NCI-H2171 treated with DMSO at 0.1 percent for 48 hours (cell line): ENCODE data around the gene DPP10.

Experiments used
- DNase-seq: peaks from one replicate; lab custom pipeline; 2025; lab: John Stamatoyannopoulos, UW

DPP10 gene

DNA sequence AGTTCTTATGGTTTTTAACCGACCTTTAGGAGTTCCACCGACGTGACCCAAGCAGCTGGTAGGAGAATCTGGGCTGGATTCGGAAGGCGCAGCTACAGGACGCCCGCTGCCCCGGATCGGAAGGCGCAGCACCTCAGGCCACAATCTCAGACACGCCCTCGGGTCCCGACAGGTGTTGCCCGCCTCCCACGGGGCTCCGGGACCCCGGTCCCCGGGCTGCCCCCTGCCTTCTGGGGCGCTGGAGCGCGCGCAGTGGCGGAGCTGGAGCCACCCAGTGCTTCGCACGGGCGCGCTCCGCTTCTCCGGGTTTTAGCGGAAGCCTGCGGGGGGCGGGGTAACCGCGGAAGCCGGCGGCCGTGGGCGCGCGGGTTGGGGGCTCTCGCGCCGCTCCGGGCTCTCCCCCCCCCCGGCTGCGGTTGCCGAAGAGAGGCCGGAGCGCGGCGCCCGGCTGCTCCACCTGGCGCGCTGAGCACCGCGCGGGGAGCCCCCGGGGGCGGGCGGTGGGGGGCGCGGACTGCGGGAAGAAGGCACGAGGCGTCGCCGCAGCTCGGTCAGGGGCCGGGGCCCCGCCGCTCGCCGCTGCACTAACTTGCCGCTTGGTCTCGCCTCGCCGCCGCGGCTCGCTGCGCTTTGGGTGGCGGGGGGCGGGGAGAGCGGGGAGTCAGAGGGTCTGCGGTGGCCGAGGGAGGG is 718.8 kb downstream of the DPP10 start:
- DNase-seq, result peak; percentile 5

DNA sequence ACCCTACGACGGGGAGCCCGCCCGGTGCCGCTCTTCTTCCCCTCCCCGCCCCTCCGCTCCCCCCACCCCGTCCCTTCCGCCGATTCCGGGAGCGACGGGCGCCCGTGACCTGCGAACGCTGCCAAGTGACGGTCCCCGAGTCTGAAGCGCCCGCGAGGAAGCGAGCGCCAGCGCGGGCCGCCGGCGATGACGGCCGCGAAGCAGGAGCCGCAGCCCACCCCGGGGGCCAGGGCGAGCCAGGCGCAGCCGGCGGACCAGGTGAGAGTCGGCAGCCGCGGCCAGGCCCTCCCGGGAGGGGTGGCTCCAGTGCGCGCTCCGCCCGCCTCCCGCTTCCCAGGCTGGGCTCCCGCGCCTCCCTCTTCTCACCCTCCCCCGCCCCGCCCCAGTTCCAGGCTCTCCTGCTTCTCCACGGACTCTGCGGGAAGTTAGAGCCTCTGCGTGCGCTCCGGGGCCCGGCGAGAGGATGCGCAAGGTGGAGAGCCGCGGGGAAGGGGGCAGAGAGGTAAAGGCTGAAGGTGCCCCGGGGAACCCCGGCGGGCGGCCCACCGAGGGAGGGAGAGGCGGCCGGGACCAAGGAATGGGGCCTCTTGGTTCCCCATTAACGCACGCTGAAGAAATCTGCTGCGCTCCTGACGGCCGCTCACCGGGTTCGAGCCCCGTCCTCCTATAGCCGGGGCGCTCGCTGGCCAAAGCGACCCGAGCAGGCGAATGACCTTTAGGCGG is 719.5 kb downstream of the DPP10 start:
- DNase-seq, result no peak

DNA sequence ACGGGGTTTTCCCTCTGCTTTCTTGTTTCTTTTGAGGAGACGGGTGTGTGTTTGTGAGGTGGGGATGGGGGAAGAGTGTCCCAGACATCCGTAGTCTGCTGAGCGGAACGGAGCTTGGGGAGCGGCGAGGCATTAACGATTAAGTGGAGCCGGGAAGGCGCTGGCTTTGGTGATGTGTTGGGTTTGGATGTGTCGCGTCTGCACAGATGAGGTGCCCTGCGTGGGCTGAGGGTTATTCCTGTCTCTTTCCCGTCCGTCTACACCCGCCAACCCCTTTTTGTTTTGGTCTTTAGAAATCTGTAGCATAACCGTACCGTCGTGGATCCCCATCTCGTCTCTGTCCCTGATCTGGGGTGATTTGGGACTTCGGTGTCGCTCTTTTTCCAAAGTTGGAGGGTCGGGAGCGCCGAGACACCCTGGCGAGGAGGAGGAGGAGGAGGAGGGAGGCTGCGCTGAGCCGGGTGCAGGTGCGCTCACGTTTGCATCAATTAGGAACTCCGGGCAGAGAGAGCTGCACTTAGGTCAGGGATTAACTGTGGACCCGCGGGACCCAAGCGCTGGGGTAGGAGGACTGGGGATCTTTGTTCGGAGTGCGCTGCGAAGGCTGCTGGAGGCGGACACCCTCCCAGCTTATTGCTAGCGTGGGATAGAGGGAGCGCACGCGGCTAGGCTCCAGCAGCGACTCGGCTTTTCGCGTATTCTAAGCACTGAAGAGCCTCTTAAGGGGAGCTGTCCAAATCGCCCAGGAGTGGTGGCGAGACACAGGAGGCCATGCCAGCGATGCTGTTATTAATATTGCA is 720.3 kb downstream of the DPP10 start:
- no peak for DNase-seq

DNA sequence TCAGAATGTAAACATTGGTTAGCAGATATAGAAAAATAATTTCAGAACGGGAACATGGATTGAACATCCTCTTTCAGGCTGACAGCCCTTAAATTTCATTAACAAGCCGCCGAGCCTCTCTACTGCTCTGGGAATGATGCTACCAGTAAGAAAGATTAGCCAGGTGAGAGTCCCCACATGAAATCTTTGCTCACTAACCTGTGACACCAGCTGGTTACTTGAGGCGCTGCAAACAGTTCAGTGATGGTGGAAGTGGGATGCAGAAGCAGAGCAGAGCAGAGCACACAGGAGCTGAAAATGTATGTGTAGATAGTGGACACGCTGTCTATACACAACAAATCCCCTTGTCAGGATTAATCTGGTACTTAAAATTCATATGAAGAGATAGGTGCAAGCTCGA is 721.1 kb downstream of the DPP10 start:
- DNase-seq, result no peak

DNA sequence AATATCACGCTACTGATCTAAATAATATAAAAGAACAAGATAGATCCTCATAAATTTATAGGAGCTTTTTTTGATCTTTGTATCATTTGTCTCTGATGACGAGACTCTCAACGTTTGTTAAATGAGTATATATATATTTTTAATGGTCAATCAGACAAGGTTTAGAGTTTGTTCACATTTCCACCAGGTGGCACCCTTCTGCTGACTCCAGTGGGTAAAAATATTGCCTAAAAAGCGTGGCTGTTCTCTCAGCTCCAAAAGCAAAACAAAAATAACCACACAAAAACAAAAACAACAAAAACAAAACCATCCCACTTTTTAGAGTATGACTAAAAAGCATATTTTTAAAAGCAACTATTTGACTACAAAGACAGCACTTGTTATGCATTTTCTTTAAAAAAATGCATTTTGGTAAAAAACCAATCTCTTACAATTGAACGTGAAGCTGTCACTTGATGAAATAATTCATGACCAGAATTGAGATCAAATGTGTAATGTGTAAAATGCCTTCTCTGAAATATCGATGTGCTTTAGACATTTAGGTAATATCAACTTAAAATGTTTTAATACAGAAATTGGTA is 723.2 kb downstream of the DPP10 start:
- peak; percentile 33 for DNase-seq

DNA sequence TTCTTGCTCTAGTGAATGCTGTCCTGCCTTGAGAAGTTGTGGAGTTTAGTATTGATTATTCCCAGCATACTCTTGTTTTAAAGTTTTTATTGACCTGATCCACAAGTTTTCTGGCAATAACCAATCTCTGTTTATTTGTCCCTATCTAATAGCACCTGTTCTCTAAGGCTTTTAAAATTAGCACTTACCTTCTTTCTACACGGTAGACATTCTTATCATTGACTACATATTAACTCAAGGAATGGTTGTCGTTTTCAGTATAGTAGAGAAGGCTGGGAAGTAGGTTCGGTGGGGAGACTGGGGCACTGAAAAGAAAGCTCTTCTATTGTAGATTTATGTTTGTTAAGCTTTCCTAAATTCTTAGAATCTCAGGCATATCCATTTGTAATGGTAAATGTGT is 726.0 kb downstream of the DPP10 start:
- no peak for DNase-seq

DNA sequence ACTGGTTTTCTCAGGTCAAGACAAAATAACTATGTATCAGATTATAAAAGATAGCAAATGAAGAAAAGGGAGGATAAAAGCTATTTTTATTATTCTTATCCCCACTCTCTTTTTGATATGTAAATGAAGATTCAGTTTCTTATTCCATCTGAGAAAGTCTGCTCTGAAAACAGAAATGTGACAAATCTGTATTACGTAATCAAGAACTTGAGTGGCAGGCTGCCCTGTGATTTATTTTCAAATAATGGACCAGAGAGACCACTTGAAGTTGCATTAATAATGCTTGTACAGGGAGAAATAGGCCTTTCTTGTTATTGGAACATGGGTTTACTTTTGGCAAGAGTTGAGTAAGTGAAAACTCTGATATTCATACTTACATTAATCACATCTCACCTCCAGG is 727.4 kb downstream of the DPP10 start:
- DNase-seq, result no peak

DNA sequence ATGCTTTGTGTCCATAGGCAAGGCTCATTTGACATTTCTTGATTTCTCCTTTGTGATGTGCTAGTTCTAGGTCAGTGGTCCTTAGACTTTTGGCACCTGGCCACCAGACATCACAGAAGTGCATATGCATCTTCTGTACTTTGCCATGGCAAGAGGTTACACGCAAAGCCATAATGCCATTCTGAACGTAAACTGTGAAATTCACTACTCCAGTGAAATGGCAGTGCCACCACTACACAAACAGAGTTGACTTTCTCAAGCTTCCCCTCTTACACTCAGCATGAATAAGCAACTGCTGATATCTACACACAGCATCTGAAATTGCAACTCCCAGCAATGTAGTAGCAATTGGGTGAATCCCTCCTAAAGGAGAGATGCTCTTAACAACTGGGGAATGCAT is 729.3 kb downstream of the DPP10 start:
- no peak for DNase-seq

DNA sequence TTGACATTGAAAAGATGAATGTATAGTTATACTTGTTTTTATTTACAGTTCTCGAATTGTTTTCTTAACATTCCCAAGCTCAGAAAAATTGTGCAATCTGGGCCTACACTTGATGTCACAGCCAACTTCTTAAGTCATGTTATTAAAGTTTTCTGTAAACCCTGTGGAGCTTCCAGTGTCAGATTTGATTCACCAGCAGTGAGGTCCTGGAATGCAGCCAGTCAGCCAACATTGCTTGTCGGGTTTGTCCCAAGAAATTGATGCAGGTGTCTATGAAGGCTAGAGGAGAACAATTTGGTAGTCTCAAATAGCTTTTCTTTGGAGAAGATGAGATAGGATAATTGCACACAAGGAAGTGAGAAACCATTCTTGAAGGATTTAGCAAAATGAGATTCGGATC is 732.2 kb downstream of the DPP10 start:
- no peak for DNase-seq

DNA sequence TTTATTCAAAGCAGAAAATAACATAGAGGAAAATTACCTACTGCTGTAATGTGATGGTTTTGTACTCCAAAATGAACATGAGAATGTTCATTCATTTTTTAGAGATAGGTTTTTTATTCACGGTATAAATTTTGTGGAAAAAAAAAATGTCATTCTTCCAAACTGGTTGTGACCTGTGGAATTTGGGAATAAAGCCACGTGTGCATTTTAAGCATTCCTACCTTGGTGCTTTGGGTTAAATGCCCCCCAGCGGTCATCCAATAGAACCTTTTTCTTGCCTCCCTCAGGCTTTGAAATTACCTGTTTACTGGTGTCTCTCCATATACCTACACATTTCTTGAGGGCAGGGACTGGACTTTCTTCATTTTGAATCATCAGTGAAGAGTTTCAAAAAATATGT is 740.7 kb downstream of the DPP10 start:
- no peak for DNase-seq

DNA sequence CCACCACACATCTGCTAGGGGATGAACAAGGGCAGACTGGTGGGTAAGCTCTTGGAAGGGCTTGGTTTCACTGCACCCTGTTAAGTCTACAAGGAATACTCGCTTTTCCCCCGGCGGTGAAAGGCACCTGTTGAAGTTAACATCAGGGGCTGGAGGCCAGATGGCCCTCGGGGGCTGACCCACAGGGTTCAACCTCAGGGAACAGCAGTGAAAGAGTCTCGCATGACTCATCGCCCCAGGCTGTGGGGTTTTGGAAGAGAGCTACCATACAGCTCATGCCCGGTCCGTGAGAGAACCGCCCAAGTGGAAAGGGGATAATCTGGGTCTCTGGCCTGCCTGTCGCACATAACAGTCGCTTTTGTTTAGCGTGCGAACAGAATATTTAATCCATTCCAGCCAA is 748.0 kb downstream of the DPP10 start:
- DNase-seq, result no peak

DNA sequence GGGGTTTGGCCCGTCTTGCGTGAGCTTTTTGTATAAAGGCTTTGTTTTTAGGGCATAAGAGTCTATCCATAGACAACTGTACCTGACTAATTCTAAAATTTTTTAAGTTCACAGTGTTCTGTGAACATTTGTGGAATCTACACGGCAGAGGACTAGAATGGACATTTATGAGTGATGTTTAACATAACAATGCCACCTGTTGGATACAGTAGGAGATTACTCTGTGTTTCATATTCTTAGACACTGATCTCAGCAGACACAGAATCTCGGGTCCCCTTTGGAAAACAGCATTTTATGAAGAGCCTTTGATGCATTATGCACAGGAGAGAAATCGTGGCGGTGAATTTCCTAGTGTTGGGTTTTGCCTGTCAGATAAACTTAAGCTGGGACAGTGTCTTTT is 752.2 kb downstream of the DPP10 start:
- DNase-seq, result no peak

DNA sequence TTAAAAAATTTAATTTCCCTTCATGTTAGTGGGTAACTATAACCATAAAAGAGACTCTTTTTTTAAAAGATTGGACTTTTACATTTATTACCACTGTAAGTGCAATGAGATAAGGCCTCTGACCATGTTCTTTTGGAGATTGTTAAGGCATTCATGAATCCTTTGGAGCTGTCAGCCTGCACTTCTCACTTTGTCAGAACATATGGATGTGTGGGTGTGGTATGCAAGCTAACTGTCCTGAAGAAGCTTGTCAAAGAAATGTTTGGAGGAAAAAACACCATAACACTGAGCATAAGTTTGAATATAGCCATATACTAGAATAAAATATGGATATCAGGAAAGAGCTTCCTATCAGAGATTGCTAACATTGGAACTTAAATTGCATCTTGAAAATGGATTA is 754.1 kb downstream of the DPP10 start:
- no peak for DNase-seq

DNA sequence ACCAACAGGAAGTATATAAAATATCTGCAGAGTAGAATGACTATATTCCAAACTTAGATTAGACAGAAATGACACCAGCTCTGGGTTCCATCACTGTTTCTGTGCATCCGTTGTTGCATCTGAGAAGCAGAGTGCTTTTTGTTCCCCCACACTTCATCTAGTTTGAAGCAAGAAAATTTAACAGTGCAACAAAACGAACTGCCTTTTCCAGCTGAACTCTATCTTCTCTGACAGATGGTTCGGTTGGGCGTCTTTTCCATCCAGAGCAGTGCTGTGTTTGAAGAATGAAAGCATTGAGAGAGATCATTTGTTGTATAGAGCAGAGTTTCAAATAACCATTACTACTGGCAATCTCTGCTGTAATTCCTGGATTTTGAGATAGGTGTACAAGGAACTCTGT is 757.5 kb downstream of the DPP10 start:
- no peak for DNase-seq

DNA sequence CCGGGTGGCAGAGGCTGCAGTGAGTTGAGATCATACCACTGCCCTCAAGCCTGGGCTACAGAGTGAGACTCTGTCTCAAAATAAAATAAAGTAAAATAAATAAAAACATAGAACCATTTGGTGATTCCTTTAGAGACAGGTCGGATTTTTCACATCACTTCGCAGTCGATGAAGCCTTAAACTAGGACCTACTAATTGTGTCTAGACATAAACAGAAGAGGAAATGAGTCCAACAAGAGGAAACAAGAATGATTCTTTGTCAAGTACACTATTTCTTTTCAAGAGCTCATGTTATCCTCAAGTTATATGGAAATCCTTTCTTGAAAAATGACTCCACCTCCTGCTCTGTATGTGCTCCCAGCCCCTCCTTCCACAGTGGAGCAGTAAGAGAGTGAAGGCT is 758.9 kb downstream of the DPP10 start:
- no peak for DNase-seq

DNA sequence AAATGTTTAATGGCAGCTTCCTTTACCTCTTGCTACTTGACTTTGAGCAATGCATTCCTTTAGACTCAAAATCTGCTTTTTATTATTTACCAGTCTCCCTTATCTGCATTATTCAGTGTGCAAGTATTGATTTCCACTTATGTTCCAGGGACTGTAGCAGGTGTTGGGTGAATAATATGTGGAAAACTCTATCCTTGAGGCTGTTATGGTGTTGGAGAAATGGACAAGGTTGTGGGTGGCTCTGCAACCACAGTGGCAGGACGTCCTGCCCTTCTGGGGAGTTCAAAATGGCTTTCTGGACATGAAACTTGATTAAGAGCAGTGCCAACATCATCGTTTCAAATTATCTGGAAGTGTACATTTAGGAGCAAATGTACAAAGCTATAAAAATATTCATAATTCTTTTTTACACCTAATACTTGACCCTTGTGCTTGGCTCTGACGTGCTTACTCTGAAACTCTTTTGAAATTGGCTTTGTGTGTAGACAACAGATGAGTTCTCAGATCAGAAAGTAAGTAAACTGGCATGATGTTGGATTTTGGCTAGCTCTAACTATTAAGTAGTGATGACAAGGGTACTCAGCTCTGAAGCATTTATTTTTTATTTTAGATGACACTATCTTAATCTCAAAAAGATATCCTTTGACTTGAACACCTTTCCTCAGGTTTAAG is 766.2 kb downstream of the DPP10 start:
- DNase-seq, result no peak

DNA sequence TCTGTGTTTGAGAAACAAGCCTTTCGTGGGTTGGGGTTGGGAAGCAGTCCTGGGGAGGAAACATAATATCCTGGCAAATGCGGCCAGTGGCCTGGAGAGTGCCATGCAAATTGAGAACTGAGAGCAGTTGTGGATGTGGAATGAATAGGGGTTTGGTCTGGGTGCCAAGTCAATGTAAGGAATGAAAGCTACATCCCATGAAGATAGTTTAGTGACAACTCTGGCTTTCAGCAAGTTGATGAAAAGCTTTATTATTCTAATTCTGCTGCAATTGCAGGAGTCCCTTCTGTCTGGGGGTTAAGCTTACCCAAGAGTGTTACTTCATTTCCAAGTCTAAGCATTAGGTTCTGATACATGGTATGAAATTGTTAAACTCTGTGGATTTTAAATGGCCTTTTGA is 771.6 kb downstream of the DPP10 start:
- no peak for DNase-seq

DNA sequence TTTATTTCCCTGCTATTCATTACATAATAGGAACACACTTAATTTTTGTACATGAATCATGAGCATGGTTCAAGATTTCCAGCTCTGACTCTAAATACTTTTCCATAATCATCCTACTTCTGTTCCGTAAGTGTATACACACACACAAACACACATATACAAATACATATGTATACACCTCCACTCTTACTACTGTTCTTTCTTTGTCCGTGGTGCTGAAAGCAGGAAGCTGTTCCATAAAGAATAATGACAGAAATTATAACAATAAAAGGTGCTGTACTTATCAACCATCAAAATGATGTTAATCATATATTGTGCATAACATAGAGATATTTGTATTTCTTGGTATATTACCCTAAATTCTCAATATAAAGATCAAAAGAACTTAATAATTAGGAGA is 776.9 kb downstream of the DPP10 start:
- no peak for DNase-seq

DNA sequence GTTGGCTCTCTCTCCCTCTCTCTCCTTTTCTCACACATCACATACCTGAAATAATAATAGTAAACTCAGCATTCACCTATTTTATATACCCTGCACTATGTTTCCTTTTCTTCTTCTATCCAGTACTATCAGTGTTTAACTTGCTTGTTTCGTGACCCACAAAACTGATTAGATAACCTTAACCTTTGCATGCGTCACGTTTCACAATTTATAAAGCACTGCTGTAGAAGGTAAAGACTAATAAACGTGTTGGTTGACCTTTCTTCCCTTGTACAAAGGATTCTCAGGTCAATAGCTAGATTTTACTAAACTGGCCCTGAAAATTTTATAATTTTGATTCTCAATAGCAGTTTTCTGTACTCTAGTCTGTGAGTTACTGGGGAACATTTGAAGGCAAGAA is 791.7 kb downstream of the DPP10 start:
- no peak for DNase-seq

DNA sequence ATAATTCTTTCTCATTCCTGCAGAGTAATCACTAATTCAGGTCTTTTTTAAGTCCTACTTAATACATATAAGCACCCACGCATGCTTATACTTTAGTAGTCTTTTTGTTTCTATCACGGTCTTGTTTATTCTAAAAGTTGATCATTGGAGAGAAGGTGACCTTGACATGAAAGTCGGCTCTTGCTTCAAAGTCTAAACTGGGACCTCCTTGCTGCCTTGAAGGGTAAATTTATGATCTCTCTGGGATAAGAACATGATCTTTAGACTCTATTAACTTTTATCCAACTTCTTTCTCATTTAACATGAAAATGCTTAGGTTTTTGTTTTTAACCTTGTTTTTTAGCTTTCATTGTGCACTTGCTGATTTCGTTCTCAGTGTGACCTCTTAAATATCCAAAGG is 792.3 kb downstream of the DPP10 start:
- no peak for DNase-seq

DNA sequence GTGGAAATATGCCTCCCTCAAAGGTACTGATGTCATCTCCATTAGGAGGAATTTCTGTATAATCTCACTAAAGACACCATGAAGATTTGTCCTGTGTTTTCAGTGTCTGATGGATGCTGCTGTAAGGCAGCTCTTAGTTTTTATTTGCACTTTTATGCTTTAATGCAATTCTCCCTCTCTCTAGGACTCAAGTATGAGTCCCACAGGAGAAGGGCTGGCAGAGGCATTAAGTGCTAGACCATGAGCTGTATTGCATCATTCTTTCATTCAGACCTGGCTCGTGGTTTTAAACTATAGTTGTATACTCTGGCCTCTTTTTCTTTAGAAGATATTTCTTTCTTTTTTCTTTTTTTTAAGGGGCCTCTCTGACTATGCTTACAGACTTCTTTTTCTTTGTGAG is 805.6 kb downstream of the DPP10 start:
- no peak for DNase-seq

DNA sequence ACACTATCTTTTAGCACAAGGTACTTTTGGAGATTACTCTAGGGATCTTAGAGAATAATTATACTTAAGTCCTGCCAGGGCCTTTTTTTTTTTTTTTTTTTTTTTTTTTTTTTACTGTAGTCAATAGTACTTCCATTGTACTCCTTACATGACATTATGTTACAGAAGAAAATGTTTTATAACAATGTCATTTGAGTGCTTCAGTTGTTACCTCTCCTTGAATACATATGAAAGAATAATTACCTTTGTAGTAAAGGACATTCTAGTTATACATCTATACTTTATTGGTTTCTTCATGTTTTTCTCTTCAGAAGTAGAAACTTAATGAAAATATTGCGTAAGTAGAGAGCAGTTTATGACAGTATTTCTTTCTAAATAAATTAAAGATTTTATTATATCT is 834.9 kb downstream of the DPP10 start:
- no peak for DNase-seq
